ENCODE results near the gene FAM114A1. TPM values are rescaled to one million over a fixed set of nuclear protein-coding genes. Genes with fewer than 3 reads are reported as not detected.
"Not testable (repeated sequence)": the region's sequence is repeated elsewhere in the genome, so short reads cannot be mapped to it uniquely, and the experiment has no call there.

FAM114A1 gene
- total RNA-seq, 1 donor from 2014 or later, result 7.4 TPM

GRCh38 chr4:38987491-38987890 lies 119.9 kb downstream of the FAM114A1 start:
- Histone ChIP-seq H3F3A (ENCODE audit: low read depth) (peaks cover 21% of the 10 kb centered on the region), H3K9me3 (ENCODE audit: low read depth) (no peaks in the 10 kb centered on the region), H3K4me2 (no peak overlapping the region), H3K79me2 (ENCODE audit: low read depth) (no peaks in the 10 kb centered on the region), H2AFZ (replicated peaks) (no peak overlapping the region), H3K4me3 (no peak overlapping the region), H3K36me3 (no peaks in the 10 kb centered on the region), H3K9ac (no peak overlapping the region), H3K4me1 (peaks cover 28% of the 10 kb centered on the region), H4K20me1 (ENCODE audit: low read depth) (no peaks in the 10 kb centered on the region), H3K27ac (no peak overlapping the region), H3K27me3 (no peaks in the 10 kb centered on the region)
- H3K4me1 Mint-ChIP-seq, result peaks cover 27% of the 10 kb centered on the region
- no peaks in the 10 kb centered on the region for H3K36me3 Mint-ChIP-seq
- peaks cover 7% of the 10 kb centered on the region for H3K27me3 Mint-ChIP-seq (ENCODE audit: insufficient read depth, low read depth)
- H3K4me3 Mint-ChIP-seq, result no peak overlapping the region
- DNase-seq (ENCODE audit: low spot score), result no peak
- TF ChIP-seq EZH2 (IDR thresholded peaks at IDR 0.05) (no peak), EZH2phosphoT487 (IDR thresholded peaks at IDR 0.05) (no peak), CTCF (IDR thresholded peaks at IDR 0.05) (no peak)
- H3K9me3 Mint-ChIP-seq, result no peaks in the 10 kb centered on the region
- H3K27ac Mint-ChIP-seq, result no peak overlapping the region

- not testable (repeated sequence) for DNase-seq (ENCODE audit: low spot score); H3K27ac ChIP-seq; H3K36me3 ChIP-seq; H4K20me1 ChIP-seq (ENCODE audit: low read depth); H2AFZ ChIP-seq (replicated peaks); H3K27me3 ChIP-seq; H3K27me3 Mint-ChIP-seq (ENCODE audit: insufficient read depth, low read depth); H3K36me3 Mint-ChIP-seq; H3K9ac ChIP-seq; H3K9me3 Mint-ChIP-seq; H3K9me3 ChIP-seq (ENCODE audit: low read depth); H3K4me3 Mint-ChIP-seq; H3K27ac Mint-ChIP-seq; H3K4me2 ChIP-seq; H3K4me3 ChIP-seq; H3K79me2 ChIP-seq (ENCODE audit: low read depth)
- Histone ChIP-seq H3K4me1 (peaks cover 28% of the 10 kb centered on the region), H3F3A (ENCODE audit: low read depth) (peaks cover 21% of the 10 kb centered on the region)
- H3K4me1 Mint-ChIP-seq, result peaks cover 24% of the 10 kb centered on the region
Observed at GRCh38 chr4:38988353-38988752, 120.7 kb downstream of the FAM114A1 start.

GRCh38 chr4:38989487-38989886 lies 121.9 kb downstream of the FAM114A1 start:
- no peaks in the 10 kb centered on the region for H3K9me3 ChIP-seq (ENCODE audit: low read depth)
- peaks cover 20% of the 10 kb centered on the region for H3F3A ChIP-seq (ENCODE audit: low read depth)
- H3K4me3 Mint-ChIP-seq, result no peak overlapping the region
- H4K20me1 ChIP-seq (ENCODE audit: low read depth), result no peaks in the 10 kb centered on the region
- no peak overlapping the region for H2AFZ ChIP-seq (replicated peaks)
- H3K9me3 Mint-ChIP-seq, result no peaks in the 10 kb centered on the region
- no peak for DNase-seq (ENCODE audit: low spot score)
- no peak for TF ChIP-seq CTCF (IDR thresholded peaks at IDR 0.05)
- TF ChIP-seq EZH2phosphoT487 (IDR thresholded peaks at IDR 0.05), result no peak
- no peaks in the 10 kb centered on the region for H3K79me2 ChIP-seq (ENCODE audit: low read depth)
- peaks cover 7% of the 10 kb centered on the region for H3K27me3 Mint-ChIP-seq (ENCODE audit: insufficient read depth, low read depth)
- no peak overlapping the region for H3K9ac ChIP-seq
- H3K4me1 Mint-ChIP-seq, result peaks cover 15% of the 10 kb centered on the region
- H3K4me3 ChIP-seq, result no peak overlapping the region
- no peak overlapping the region for H3K27ac Mint-ChIP-seq
- no peaks in the 10 kb centered on the region for H3K27me3 ChIP-seq
- H3K4me1 ChIP-seq, result peaks cover 20% of the 10 kb centered on the region
- H3K27ac ChIP-seq, result no peak overlapping the region
- H3K36me3 ChIP-seq, result no peaks in the 10 kb centered on the region
- no peak overlapping the region for H3K4me2 ChIP-seq
- no peaks in the 10 kb centered on the region for H3K36me3 Mint-ChIP-seq

- Histone ChIP-seq H3K36me3 (no peaks in the 10 kb centered on the region), H3K4me1 (peaks cover 13% of the 10 kb centered on the region), H4K20me1 (ENCODE audit: low read depth) (no peaks in the 10 kb centered on the region), H2AFZ (replicated peaks) (no peak overlapping the region), H3K9me3 (ENCODE audit: low read depth) (no peaks in the 10 kb centered on the region), H3K4me3 (no peak overlapping the region), H3K4me2 (no peak overlapping the region), H3K79me2 (ENCODE audit: low read depth) (no peaks in the 10 kb centered on the region), H3K27ac (no peak overlapping the region), H3K9ac (no peak overlapping the region), H3K27me3 (no peaks in the 10 kb centered on the region), H3F3A (ENCODE audit: low read depth) (peaks cover 13% of the 10 kb centered on the region)
- Mint-ChIP-seq H3K9me3 (no peaks in the 10 kb centered on the region), H3K4me3 (no peak overlapping the region), H3K27me3 (ENCODE audit: insufficient read depth, low read depth) (peaks cover 8% of the 10 kb centered on the region), H3K36me3 (no peaks in the 10 kb centered on the region), H3K4me1 (peaks cover 11% of the 10 kb centered on the region), H3K27ac (no peak overlapping the region)
- no peak for DNase-seq (ENCODE audit: low spot score)
- no peak for TF ChIP-seq EZH2 (IDR thresholded peaks at IDR 0.05)
- no peak for TF ChIP-seq CTCF (IDR thresholded peaks at IDR 0.05)
- TF ChIP-seq EZH2phosphoT487 (IDR thresholded peaks at IDR 0.05), result no peak
Observed at GRCh38 chr4:38990241-38990640, 122.6 kb downstream of the FAM114A1 start.

All from neural progenitor cell (in vitro differentiated cells).